Neural crest cell (in vitro differentiated cells): Measurements from ENCODE around the gene METRN. TPM values are rescaled to one million over a fixed set of nuclear protein-coding genes. Genes with fewer than 3 reads are reported as not detected.

Experiments
- DNase-seq: peaks from one replicate; pipeline ENCODE4 v3.0.0; 2021; ENCODE audit warnings: low read depth, mixed read lengths, low spot score
- H3K27ac Mint-ChIP-seq: one replicate; pipeline ENCODE4 v1.8.0; 2021; ENCODE audit warnings: mild to moderate bottlenecking, mixed read lengths; ENCODE audit not compliant: unreplicated experiment
- H3K27me3 Mint-ChIP-seq: 2 replicates; pipeline ENCODE4 v1.8.0; 2021; ENCODE audit warnings: low read depth, mild to moderate bottlenecking, mixed read lengths
- H3K36me3 Mint-ChIP-seq: 2 replicates; pipeline ENCODE4 v1.8.0; 2021; ENCODE audit warnings: low read depth, mild to moderate bottlenecking, mixed read lengths
- H3K4me1 Mint-ChIP-seq: 2 replicates; pipeline ENCODE4 v1.8.0; 2021; ENCODE audit warnings: mixed read lengths
- H3K4me3 Mint-ChIP-seq: one replicate; pipeline ENCODE4 v1.8.0; 2021; ENCODE audit warnings: mild to moderate bottlenecking, mixed read lengths
- H3K9me3 Mint-ChIP-seq: 2 replicates; pipeline ENCODE4 v1.8.0; 2021; ENCODE audit warnings: mixed read lengths
- CTCF ChIP-seq: fragments of 200-600 bp; sonication (generic); conservative IDR thresholded peaks from 2 replicates; pipeline ENCODE4 v1.5.0; 2021; ENCODE audit warnings: antibody characterized with exemption, mild to moderate bottlenecking
- total RNA-seq: library from RNA; stranded (reverse); gene quantifications from 2 replicates; pipeline ENCODE4 v1.2.1, GENCODE V29; 2021

Gene METRN
- total RNA-seq, 1 donor from 2014 or later = 224 TPM

DNA sequence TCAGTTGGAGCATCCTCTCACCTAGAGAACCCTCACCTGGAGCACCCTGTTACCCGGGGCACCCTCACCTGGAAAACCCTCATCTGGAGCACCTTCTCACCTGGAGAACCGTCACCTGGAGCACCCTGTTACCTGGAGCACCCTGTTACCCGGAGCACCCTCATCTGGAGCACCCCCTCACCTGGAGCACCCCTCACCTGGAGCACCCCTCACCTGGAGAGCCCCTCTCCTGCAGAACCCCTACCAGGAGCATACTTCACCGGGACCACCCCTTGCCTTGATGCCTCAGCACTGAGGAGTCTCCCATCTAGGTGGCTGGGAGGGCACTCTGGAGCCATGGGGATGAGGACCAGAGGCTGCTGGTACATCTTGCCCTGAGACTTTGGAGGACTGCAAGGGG is 6.0 kb upstream of the METRN start:
- H3K27me3 Mint-ChIP-seq = peaks cover 53% of the 10 kb centered on the region
- no peak for DNase-seq
- H3K36me3 Mint-ChIP-seq = no peaks in the 10 kb centered on the region
- H3K9me3 Mint-ChIP-seq = no peaks in the 10 kb centered on the region
- H3K4me3 Mint-ChIP-seq = peak overlapping the region; percentile 84
- peak overlapping the region; percentile 19 for H3K27ac Mint-ChIP-seq
- peaks cover 17% of the 10 kb centered on the region for H3K4me1 Mint-ChIP-seq
- TF ChIP-seq CTCF = no peak

GRCh38 chr16:709566-710499 is 5.1 kb upstream of the METRN start:
- DNase-seq = peak; percentile 88
- H3K36me3 Mint-ChIP-seq = no peaks in the 10 kb centered on the region
- H3K27ac Mint-ChIP-seq = peak overlapping the region; percentile 90
- H3K4me1 Mint-ChIP-seq = peaks cover 17% of the 10 kb centered on the region
- H3K27me3 Mint-ChIP-seq = peaks cover 45% of the 10 kb centered on the region
- H3K9me3 Mint-ChIP-seq = no peaks in the 10 kb centered on the region
- no peak for TF ChIP-seq CTCF
- peak overlapping the region; percentile 84 for H3K4me3 Mint-ChIP-seq

DNA sequence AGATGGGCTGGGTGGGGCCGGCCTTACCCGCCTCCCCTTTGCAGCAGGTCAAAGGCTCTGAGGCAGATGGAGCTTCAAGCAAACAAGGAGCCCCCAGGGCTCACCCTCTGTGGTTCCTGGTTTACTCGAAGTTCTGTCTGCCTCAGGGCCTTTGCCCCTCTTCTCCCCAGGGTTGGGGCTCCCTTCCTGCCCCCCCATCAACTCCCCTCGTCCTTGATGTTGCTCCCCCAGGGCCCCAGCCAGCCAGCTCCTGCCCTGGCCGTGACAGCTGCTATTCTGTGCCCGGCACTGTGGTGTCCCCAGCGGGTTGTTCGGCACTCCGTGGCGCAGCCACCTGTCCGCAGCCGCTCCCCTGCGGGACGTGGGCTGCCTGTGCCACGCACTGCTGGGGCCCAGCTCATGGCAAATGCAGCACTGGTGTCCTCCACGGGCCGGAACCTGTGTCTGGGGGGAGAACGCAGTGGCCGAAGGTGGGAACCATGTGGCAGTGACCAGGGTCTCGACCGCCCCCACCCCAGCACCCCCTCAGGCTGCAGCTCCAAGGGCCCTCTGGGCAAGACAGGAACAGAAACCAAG is 4.3 kb upstream of the METRN start:
- H3K36me3 Mint-ChIP-seq = no peaks in the 10 kb centered on the region
- TF ChIP-seq CTCF = no peak
- no peaks in the 10 kb centered on the region for H3K9me3 Mint-ChIP-seq
- H3K4me3 Mint-ChIP-seq = peak overlapping the region; percentile 74
- H3K27me3 Mint-ChIP-seq = peaks cover 44% of the 10 kb centered on the region
- no peak for DNase-seq
- H3K4me1 Mint-ChIP-seq = peaks cover 17% of the 10 kb centered on the region
- peak overlapping the region; percentile 90 for H3K27ac Mint-ChIP-seq

GRCh38 chr16:711084-711483 is 3.8 kb upstream of the METRN start:
- Mint-ChIP-seq H3K4me3 (peak overlapping the region; percentile 27), H3K27ac (no peak overlapping the region), H3K36me3 (no peaks in the 10 kb centered on the region), H3K27me3 (peaks cover 45% of the 10 kb centered on the region), H3K4me1 (peaks cover 18% of the 10 kb centered on the region), H3K9me3 (no peaks in the 10 kb centered on the region)
- no peak for DNase-seq
- TF ChIP-seq CTCF = no peak

GRCh38 chr16:711548-712320 is 3.2 kb upstream of the METRN start:
- peak; percentile 96 for TF ChIP-seq CTCF
- Mint-ChIP-seq H3K27me3 (peaks cover 43% of the 10 kb centered on the region), H3K36me3 (no peaks in the 10 kb centered on the region), H3K4me1 (peaks cover 23% of the 10 kb centered on the region), H3K9me3 (no peaks in the 10 kb centered on the region), H3K4me3 (peak overlapping the region; percentile 27), H3K27ac (no peak overlapping the region)
- DNase-seq = peak; percentile 86
